ENCODE measurements around the gene SLC9A5. TPM values are rescaled to one million over a fixed set of nuclear protein-coding genes. Genes with fewer than 3 reads are reported as not detected.

SLC9A5 gene
- total RNA-seq, 1 donor = 1.4 TPM

GRCh38 chr16:67260426-67261063, 11.8 kb downstream of the SLC9A5 start:
- no peak overlapping the region for H3K4me3 ChIP-seq (ENCODE audit: low read depth, low read length)
- TF ChIP-seq CTCF (IDR thresholded peaks at IDR 0.05; ENCODE audit: insufficient read depth, low read length) = peak; percentile 73
- peak; percentile 81 for DNase-seq (ENCODE audit: low read depth)

GRCh38 chr16:67263201-67263600, 14.4 kb downstream of the SLC9A5 start:
- no peak for DNase-seq (ENCODE audit: low read depth)
- no peak for TF ChIP-seq CTCF (IDR thresholded peaks at IDR 0.05; ENCODE audit: insufficient read depth, low read length)
- no peak overlapping the region for H3K4me3 ChIP-seq (ENCODE audit: low read depth, low read length)

GRCh38 chr16:67264277-67264676, 15.5 kb downstream of the SLC9A5 start:
- no peak overlapping the region for H3K4me3 ChIP-seq (ENCODE audit: low read depth, low read length)
- DNase-seq (ENCODE audit: low read depth) = no peak
- TF ChIP-seq CTCF (IDR thresholded peaks at IDR 0.05; ENCODE audit: insufficient read depth, low read length) = no peak

GRCh38 chr16:67264866-67265265, 16.1 kb downstream of the SLC9A5 start:
- no peak for TF ChIP-seq CTCF (IDR thresholded peaks at IDR 0.05; ENCODE audit: insufficient read depth, low read length)
- no peak for DNase-seq (ENCODE audit: low read depth)
- H3K4me3 ChIP-seq (ENCODE audit: low read depth, low read length) = no peak overlapping the region

- H3K4me3 ChIP-seq (ENCODE audit: low read depth, low read length) = no peak overlapping the region
- DNase-seq (ENCODE audit: low read depth) = no peak
- no peak for TF ChIP-seq CTCF (IDR thresholded peaks at IDR 0.05; ENCODE audit: insufficient read depth, low read length)
Observed at GRCh38 chr16:67265834-67266233, 17.1 kb downstream of the SLC9A5 start.

- H3K4me3 ChIP-seq (ENCODE audit: low read depth, low read length) = no peak overlapping the region
- DNase-seq (ENCODE audit: low read depth) = peak; percentile 99
- no peak for TF ChIP-seq CTCF (IDR thresholded peaks at IDR 0.05; ENCODE audit: insufficient read depth, low read length)
Observed at GRCh38 chr16:67268136-67268579, 19.4 kb downstream of the SLC9A5 start.

- no peak for TF ChIP-seq CTCF (IDR thresholded peaks at IDR 0.05; ENCODE audit: insufficient read depth, low read length)
- peak; percentile 84 for DNase-seq (ENCODE audit: low read depth)
- no peak overlapping the region for H3K4me3 ChIP-seq (ENCODE audit: low read depth, low read length)
Observed at GRCh38 chr16:67269766-67270165, 21.0 kb downstream of the SLC9A5 start.

Data from fibroblast of the aortic adventitia (primary cell).